ENCODE data around the gene GAA. TPM values are rescaled to one million over a fixed set of nuclear protein-coding genes. Genes with fewer than 3 reads are reported as not detected.

GAA gene
- total and polyA plus RNA-seq, 10 donors, result 22.7 to 166 (median 95.9) TPM

GRCh38 chr17:80101946-80102663 is 724 bp downstream of the GAA start:
- H3K36me3 ChIP-seq, result peaks cover 0 to 15% (median 0%) of the 10 kb centered on the region in 6 donors
- 31 to 48% (median 33%) methylated on average over 16 to 21 of the region's 21 CpGs for WGBS, 5 donors
- H3K4me3 ChIP-seq, result peak overlapping the region; percentile 68 to 95 (median 81)
- peak overlapping the region; percentile 42 to 95 (median 88) for H3K27ac ChIP-seq
- H3K9me3 ChIP-seq, result no peaks in the 10 kb centered on the region
- peaks cover 14 to 47% (median 31%) of the 10 kb centered on the region in 6 donors for H3K4me1 ChIP-seq
- peak; percentile 72 for DNase-seq
- no peak for TF ChIP-seq POLR2A (IDR thresholded peaks at IDR 0.05)
- TF ChIP-seq, protein P1, sequence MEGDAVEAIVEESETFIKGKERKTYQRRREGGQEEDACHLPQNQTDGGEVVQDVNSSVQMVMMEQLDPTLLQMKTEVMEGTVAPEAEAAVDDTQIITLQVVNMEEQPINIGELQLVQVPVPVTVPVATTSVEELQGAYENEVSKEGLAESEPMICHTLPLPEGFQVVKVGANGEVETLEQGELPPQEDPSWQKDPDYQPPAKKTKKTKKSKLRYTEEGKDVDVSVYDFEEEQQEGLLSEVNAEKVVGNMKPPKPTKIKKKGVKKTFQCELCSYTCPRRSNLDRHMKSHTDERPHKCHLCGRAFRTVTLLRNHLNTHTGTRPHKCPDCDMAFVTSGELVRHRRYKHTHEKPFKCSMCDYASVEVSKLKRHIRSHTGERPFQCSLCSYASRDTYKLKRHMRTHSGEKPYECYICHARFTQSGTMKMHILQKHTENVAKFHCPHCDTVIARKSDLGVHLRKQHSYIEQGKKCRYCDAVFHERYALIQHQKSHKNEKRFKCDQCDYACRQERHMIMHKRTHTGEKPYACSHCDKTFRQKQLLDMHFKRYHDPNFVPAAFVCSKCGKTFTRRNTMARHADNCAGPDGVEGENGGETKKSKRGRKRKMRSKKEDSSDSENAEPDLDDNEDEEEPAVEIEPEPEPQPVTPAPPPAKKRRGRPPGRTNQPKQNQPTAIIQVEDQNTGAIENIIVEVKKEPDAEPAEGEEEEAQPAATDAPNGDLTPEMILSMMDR (IDR thresholded peaks at IDR 0.05 in 8 of 11, conservative IDR thresholded peaks at IDR 0.05 in 3 of 11), result no peak
- no peak for TF ChIP-seq POLR2AphosphoS5 (IDR thresholded peaks at IDR 0.05)
- intact Hi-C loops (cut with DNase I; ENCODE audit: low total_unique reads), result no loop called here
- H3K27me3 ChIP-seq (replicated peaks in 1 of 7), result no peaks in the 10 kb centered on the region

GRCh38 chr17:80102664-80103448 is 1.5 kb downstream of the GAA start:
- DNase-seq, result peak; percentile 67
- H3K36me3 ChIP-seq, result peaks cover 0 to 22% (median 0%) of the 10 kb centered on the region in 6 donors
- WGBS, 5 donors, result 86 to 92% (median 90%) methylated on average over 15 of the region's 15 CpGs
- H3K9me3 ChIP-seq, result no peaks in the 10 kb centered on the region
- H3K4me1 ChIP-seq, result peaks cover 14 to 47% (median 31%) of the 10 kb centered on the region in 6 donors
- H3K27ac ChIP-seq, result no peak overlapping the region
- no peaks in the 10 kb centered on the region for H3K27me3 ChIP-seq (replicated peaks in 1 of 7)
- TF ChIP-seq, protein P1 (IDR thresholded peaks at IDR 0.05 in 8 of 11, conservative IDR thresholded peaks at IDR 0.05 in 3 of 11), result no peak
- TF ChIP-seq POLR2AphosphoS5 (IDR thresholded peaks at IDR 0.05), result no peak
- no peak for TF ChIP-seq POLR2A (IDR thresholded peaks at IDR 0.05)
- H3K4me3 ChIP-seq, result peak overlapping the region in 6 of 8 donors; percentile 73 to 94 (median 81)
- intact Hi-C loops (cut with DNase I; ENCODE audit: low total_unique reads), result no loop called here

- Histone ChIP-seq H3K27ac (no peak overlapping the region), H3K4me1 (peaks cover 14 to 47% (median 31%) of the 10 kb centered on the region in 6 donors), H3K27me3 (replicated peaks in 1 of 7) (no peaks in the 10 kb centered on the region), H3K36me3 (peaks cover 0 to 30% (median 0%) of the 10 kb centered on the region in 6 donors), H3K4me3 (no peak overlapping the region), H3K9me3 (no peaks in the 10 kb centered on the region)
- intact Hi-C loops (cut with DNase I; ENCODE audit: low total_unique reads), result no loop called here
- WGBS, 5 donors, result 86 to 92% (median 90%) methylated on average over 19 of the region's 19 CpGs
- TF ChIP-seq, protein P1 (IDR thresholded peaks at IDR 0.05 in 8 of 11, conservative IDR thresholded peaks at IDR 0.05 in 3 of 11), result no peak
- TF ChIP-seq POLR2A (IDR thresholded peaks at IDR 0.05) (no peak), POLR2AphosphoS5 (IDR thresholded peaks at IDR 0.05) (no peak)
- DNase-seq, result peak; percentile 52
These were observed 2.2 kb downstream of the GAA start for GRCh38 chr17:80103449-80104085.

Measured in spleen (tissue), 11 donors.